CD4-positive, alpha-beta T cell treated with Interleukin-12 subunit alpha and Interleukin-12 subunit beta, for 1 hour (primary cell): ENCODE results near the gene RHBG.

Experiments used
- DNase-seq: peaks from one replicate; pipeline ENCODE4 v3.0.0-alpha.2; 2020

The RHBG gene

DNA sequence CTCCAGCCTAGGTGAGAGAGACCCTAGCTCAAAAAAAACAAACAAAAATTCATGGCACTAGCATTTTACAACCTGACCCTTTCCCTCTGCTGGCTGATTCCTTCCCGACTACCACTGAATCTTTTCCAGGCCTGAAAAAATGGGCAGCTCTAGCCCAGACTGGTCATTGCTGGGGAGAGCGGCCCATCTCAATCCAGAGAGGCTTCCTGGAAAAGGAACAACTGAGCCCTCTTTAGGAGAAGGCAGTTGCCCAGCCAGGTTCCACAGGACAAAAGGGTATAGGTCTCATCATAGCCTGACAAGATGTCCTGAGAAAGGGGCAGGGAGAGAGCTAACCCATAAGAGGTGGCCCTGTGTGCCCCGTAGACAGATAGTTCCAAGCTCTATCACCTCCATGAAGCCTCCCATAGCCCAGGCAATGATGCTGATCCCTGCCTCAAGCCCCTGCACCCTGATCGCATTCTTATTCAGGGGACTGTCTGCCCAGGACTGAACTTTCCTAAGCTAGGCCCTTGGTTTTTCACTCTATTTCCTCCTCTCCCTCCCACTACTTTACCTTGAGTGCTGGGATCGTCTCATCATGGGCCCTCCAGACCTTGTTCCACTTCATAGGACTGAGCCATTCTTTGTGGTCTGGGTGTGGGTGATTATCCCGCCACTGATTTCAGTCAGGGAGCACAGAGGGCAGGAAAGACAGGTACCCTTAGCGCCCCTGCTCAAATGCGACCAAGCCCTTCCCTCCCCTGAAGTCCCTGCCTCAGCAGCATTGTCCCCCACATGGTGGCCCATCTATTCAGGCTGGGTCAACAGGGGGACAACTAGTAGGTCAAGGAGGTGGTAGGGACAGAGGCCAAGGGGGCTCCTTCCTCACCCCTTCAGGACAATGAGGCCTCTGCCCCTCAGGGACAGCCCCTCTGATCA lies 18.2 kb downstream of the RHBG start:
- DNase-seq, result no peak

- no peak for DNase-seq
Observed at GRCh38 chr1:156387870-156388173, 18.8 kb downstream of the RHBG start.

DNA sequence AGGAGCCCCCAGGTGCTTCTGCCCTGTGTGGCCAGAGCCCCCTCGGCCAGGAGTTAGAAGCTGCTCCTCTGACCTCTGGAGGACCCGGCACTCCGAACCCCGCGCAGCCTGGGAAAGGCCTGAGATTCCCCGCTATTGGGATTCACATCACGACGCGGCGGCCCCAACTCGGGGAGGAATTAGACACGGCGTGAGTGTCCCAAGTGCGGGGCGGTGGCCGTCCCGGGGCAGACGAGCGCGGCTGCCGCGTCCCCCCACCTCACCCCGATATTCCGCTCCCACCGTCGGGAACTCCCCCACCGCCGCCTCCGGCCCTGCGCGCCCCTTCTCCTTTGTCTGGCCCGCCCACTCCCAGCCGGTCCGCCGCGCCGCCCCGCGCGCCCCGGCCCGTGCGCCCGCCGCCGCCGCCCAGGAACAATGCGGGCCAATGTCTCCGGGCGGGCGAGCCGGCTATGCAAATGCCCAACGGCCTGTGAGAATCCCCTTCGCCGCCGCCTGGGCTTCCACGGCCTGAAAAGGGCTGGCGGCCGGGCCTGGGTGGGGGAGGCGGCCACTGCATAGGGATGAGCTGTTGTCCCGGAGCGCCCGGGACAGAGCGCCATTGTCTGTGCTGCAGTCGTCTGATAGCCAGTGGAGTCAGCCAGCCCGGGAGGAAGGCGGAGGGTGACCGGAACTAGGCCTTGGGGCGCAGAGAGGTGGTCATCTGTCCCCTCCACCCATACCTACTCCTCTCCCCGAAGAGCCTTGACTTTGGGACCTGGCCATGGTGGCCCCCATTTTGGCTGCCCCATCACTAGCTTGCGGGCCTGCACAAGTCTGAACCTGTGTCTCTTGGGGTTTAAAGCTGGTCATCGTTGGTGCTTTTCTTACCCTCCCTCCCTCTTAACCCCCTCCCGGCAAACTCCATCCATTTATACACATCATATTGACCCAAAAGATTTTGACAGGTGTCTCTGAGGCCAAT lies 19.4 kb downstream of the RHBG start:
- DNase-seq, result no peak

GRCh38 chr1:156389311-156389710 lies 20.3 kb downstream of the RHBG start:
- no peak for DNase-seq

DNA sequence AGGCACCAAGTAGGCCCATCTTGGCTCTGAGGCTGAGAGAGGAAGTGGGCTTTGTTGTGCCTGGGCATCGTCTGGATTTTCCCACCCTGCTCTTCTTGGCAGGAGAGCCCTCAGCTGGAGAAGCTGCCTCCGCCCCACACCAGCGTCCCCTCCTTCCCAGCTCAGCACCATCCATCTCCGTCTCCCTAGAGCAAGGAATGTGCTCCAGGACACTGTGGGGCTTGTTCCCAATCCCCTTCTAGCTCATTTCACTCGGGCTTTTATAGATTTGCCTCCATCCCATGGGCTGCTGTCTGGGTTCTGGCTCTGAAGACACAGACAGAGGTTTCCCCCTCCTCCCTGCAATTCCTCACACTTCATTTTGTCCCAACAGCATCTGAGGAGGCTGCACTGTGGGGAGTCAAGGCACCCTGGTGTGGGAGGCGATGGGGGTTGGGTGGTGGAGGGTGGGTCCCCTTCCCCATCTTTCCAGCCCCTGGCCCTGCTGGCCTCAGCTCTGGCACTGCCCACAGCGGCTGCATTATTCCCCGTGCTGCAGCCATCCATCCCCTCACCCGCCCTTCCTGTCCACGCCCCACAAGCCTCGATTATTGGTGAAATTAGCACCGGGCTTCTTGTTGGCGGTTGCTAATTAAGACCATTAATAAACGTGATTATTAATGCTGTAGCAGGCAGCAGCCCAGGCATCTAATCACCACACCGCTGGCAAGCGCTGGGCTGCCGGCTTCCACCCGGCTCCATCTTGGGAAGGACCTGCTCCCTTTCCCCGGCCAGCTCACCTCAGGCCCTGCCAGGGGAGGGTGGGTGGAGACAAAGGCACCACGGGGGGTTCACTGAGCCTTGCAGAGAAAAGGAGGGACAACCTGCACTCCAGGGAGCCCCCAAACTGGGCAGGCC lies 21.7 kb downstream of the RHBG start:
- no peak for DNase-seq

DNA sequence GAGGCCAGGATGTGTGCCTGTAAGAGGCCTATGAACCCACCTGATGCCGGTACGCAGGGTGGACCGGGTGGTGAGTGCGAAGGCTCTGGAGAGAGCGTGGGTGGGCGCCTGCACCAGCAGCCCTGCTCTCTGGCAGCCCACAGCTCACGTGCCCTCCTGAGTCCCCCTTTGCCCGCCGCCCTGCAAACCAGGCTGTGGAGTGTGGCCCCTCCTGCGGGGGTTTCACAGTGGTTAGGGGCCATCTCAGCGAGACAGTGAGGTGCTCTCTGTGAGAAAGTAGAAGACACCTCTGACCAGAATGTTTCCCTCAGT lies 22.3 kb downstream of the RHBG start:
- no peak for DNase-seq

DNA sequence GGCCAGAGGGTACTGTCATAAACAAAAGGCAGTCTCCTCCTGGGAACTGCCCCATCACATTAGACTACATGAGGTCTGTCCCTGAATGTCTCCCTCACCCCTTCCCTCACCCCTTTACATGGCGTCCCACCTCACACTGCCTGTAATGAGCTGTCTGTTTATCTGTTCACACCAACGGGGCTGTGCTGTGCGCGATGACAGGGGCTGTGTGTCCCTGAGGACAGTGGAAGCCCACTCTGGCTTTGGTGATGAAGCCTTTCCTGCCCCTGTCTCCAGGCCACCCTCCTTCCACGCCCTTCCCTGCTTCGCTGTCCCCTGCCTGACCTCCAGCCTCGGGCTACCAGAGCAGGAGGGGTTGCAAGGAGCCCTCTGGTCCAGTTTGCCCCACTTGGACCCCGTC lies 22.7 kb downstream of the RHBG start:
- DNase-seq, result no peak

GRCh38 chr1:156392452-156392853 lies 23.4 kb downstream of the RHBG start:
- DNase-seq, result no peak

DNA sequence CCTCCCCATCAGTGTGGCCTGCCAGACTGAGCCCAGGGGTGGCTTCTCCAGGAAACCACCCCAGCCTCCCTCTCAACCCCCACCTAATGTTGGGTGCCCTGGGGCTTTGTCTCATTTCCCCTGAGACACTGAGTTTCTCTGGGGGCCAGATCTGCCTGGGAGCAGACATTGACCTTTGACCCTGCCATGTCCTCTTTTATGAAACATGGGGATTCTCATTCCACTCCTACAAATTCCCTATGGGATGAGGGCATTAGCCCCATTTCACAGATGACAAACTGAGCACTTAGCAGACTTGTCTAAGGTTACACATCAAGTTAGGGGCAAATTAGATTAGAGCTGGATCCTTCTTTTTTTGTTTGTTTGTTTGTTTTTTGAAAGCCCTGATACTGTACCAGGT lies 24.1 kb downstream of the RHBG start:
- DNase-seq, result no peak

DNA sequence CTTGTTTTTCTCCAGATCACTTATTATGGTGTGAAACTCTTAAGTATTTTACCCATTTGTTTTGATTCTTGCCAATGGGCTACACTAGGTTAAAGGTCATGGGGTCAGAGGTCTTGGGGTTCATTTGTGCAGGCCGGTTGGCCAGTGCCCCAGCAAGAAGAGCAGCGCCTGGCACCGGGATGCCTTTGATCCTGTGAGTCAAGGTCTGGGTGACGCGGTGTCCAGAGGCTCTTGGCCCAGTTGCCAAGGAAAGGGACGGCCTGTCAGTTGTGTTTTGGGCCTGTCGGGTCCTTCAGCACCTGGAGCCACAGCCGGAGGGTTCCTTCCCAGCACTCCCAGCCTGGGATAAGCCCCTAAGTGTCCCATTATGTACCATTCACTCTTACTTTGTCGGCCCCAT lies 25.1 kb downstream of the RHBG start:
- no peak for DNase-seq

DNA sequence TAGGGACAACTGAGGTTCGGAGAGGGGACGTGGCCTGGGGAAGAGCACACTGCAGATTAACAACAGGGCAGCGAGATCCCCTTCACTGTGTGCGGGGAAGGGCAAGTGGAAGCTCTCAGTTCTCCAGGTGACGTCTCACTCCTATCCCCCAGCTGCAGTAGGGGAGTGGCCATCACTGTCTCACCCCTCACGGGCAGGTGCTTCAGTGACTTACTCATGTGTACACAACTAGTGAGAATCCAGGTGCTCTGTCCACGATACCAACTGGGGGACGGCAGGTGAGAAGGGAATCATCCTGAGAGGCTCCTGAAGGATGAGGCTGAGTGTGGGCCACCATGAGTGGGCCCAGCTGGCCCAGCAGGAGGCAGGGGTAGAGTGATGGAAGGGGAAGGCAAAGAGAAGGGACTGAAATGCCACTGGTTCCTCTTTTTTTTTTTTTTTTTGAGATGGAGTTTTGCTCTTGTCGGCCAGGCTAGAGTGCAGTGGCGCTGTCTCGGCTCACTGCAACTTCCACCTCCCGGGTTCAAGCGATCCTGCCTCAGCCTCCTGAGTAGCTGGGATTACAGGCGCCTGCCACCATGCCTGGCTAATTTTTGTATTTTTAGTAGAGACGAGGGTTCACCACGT lies 25.9 kb downstream of the RHBG start:
- DNase-seq, result no peak

GRCh38 chr1:156399355-156400125 lies 30.5 kb downstream of the RHBG start:
- no peak for DNase-seq

GRCh38 chr1:156400191-156400935 lies 31.4 kb downstream of the RHBG start:
- no peak for DNase-seq

- DNase-seq, result no peak
Observed at GRCh38 chr1:156401041-156401574, 32.1 kb downstream of the RHBG start.

- no peak for DNase-seq
Observed at GRCh38 chr1:156401681-156402081, 32.7 kb downstream of the RHBG start.

DNA sequence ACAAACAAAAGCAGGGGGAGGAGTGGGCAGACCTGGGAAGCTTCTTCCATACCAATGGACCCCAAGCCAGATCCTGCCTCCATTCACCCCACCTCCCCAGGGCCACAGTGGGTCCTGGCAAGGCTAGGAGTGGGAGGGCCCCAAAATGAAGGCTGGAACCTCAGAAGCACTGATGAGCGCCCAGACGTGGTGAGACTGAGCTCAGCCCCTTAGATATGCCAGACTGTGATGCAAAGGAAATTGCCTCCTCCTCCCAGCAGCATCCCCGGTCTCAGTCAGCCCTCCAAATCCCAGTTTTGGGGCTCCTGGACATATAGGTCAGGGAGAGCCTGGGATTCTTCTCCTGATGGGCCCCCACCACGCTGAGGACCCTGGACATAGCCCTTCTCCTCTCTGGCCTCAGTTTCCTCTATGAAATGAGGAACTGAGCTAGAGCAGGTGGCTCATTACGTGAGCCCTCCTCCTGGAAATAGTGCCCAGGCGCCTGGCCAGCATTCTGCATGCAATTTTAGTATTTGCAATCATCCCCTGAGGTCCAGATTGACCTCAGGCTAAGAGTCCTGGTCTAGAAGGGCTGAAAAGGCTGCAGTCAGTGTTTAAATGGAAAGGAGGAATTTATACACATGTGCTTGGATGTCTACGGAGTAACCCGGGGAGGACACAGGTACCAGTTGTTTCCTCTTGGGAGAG lies 33.5 kb downstream of the RHBG start:
- no peak for DNase-seq

- no peak for DNase-seq
Observed at GRCh38 chr1:156405670-156406069, 36.7 kb downstream of the RHBG start.

DNA sequence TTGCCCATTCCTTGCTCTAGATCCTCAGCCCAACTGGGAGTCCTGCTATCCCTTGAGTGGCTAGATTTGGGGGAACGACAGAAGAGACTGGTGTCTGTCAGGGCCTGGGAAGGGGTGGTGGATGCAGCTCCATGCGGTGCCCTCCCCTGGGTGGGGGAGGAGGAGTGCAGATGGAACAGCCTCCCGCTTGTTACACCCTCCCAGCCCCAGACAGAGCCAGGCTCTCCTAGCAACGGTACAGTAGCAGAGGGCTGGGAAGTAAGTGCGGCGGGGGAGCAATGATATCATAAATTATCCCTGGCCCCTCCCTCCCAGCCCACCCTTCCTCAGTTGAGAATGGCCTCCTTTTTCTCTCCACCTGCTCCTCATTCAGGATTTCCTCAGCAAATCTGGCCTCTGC lies 37.2 kb downstream of the RHBG start:
- no peak for DNase-seq

- DNase-seq, result no peak
Observed at GRCh38 chr1:156407344-156407743, 38.3 kb downstream of the RHBG start.

DNA sequence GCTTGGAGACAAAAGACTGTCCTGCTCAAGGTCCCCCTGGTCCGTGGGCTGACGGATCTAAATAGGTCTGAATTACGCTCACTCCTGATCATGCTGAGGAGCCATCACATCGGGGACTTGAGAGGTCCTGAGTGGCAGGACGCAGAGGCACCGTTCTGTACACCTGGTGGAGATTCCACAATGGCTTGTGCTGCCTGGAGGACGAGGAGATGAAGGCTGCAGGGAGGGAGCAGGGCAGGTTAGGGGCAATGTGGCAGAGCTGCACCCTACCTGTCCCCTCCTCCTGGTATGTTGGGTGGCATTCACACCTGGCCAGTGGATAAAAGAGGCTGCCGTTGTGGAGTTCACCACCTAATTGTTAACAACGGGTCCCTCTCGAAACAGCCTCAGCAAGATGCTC lies 38.7 kb downstream of the RHBG start:
- no peak for DNase-seq
